ENCODE data around the gene ZNF275.
"Not testable (repeated sequence)": the region's sequence is repeated elsewhere in the genome, so short reads cannot be mapped to it uniquely, and the experiment has no call there.

Gene ZNF275

GRCh38 chrX:153333821-153334653 is at the start of gene ZNF275:
Gene ZNF275, plus strand, starts transcription at chrX:153334153. Its CDS starts 2,527 bp downstream, at chrX:153336680.
- peak; percentile 29 for DNase-seq

- DNase-seq, result not testable (repeated sequence)
These were observed 48.3 kb upstream of the ZNF275 start for GRCh38 chrX:153285678-153286077.

GRCh38 chrX:153288807-153289206 is 45.1 kb upstream of the ZNF275 start:
- not testable (repeated sequence) for DNase-seq

- not testable (repeated sequence) for DNase-seq
These were observed 40.4 kb upstream of the ZNF275 start for GRCh38 chrX:153293485-153294071.

- DNase-seq, result no peak
These were observed 36.6 kb upstream of the ZNF275 start for GRCh38 chrX:153297376-153297775.

GRCh38 chrX:153299855-153300254 is 34.1 kb upstream of the ZNF275 start:
- DNase-seq, result no peak

GRCh38 chrX:153301746-153302145 is 32.2 kb upstream of the ZNF275 start:
- no peak for DNase-seq

GRCh38 chrX:153302796-153303195 is 31.2 kb upstream of the ZNF275 start:
- no peak for DNase-seq

- DNase-seq, result no peak
These were observed 30.4 kb upstream of the ZNF275 start for GRCh38 chrX:153303276-153304262.

GRCh38 chrX:153304988-153305736 is 28.8 kb upstream of the ZNF275 start:
- DNase-seq, result no peak

- no peak for DNase-seq
These were observed 28.0 kb upstream of the ZNF275 start for GRCh38 chrX:153305972-153306371.

- DNase-seq, result no peak
These were observed 27.3 kb upstream of the ZNF275 start for GRCh38 chrX:153306527-153307115.

GRCh38 chrX:153307276-153308178 is 26.4 kb upstream of the ZNF275 start:
- no peak for DNase-seq

GRCh38 chrX:153310901-153311300 is 23.1 kb upstream of the ZNF275 start:
- DNase-seq, result no peak

- no peak for DNase-seq
These were observed 21.9 kb upstream of the ZNF275 start for GRCh38 chrX:153312041-153312440.

- no peak for DNase-seq
These were observed 21.1 kb upstream of the ZNF275 start for GRCh38 chrX:153312842-153313241.

GRCh38 chrX:153317306-153317705 is 16.6 kb upstream of the ZNF275 start:
- no peak for DNase-seq

- no peak for DNase-seq
These were observed 15.8 kb upstream of the ZNF275 start for GRCh38 chrX:153317996-153318722.

- DNase-seq, result no peak
These were observed 15.1 kb upstream of the ZNF275 start for GRCh38 chrX:153318811-153319210.
